GM12878 (cell line): ENCODE measurements around the gene LHFPL3. TPM values are rescaled to one million over a fixed set of nuclear protein-coding genes. Genes with fewer than 3 reads are reported as not detected.

ENCODE experiments used
- ATAC-seq: fragments of 200-7000 bp; cut with Tn5 transposase; 3 replicates; pipeline ENCODE4 v1.9.1; 2020; ENCODE audit warnings: mild to moderate bottlenecking, moderate library complexity
- BruUV-seq: library from RNA; stranded (reverse); fragments of 400-500 nt; replicated peaks from 2 replicates; lab custom pipeline; 2021; lab: Mats Ljungman, UMichigan
- CTCF ChIA-PET: fragments of 300-600 bp; sonication (Branson Sonifier 250); formaldehyde crosslinking; extraction: SDS; loops from one replicate; lab custom pipeline; 2021; ENCODE audit warnings: inconsistent platforms; lab: Yijun Ruan, JAX
- POLR2A ChIA-PET: fragments of 350-600 bp; formaldehyde crosslinking; extraction: SDS; loops from one replicate; lab custom pipeline; 2021; ENCODE audit warnings: inconsistent platforms; lab: Charles Lee
- RAD21 ChIA-PET: fragments of 300-600 bp; sonication (Branson Sonifier 250); formaldehyde crosslinking; loops from one replicate; lab custom pipeline; 2023; ENCODE audit warnings: antibody characterized with exemption; ENCODE audit not compliant: unreplicated experiment; lab: Charles Lee
- SMC1A ChIA-PET: fragments of 300-600 bp; sonication (Branson Sonifier 250); formaldehyde crosslinking; loops from one replicate; lab custom pipeline; 2023; ENCODE audit not compliant: unreplicated experiment, uncharacterized antibody; lab: Charles Lee
- DNase-seq: peaks from one replicate; pipeline ENCODE4 v3.0.0-alpha.2; 2011; ENCODE audit warnings: low read depth, low spot score
- FAIRE-seq: peaks from 3 replicates; lab custom pipeline; 2011; peaks lifted over from hg19 to GRCh38; lab: Jason Lieb, UNC
- H2AFZ ChIP-seq: 2 replicates; pipeline ENCODE4 v1.6.0; 2011; ENCODE audit warnings: low read depth, low read length, control low read depth; ENCODE audit not compliant: control insufficient read depth
- H3K27ac ChIP-seq: 2 replicates; pipeline ENCODE4 v1.5.1; 2011; ENCODE audit warnings: control low read depth; ENCODE audit not compliant: control insufficient read depth, insufficient read depth
- H3K27me3 ChIP-seq, 2 experiments: replicated peaks in 1 of 2; 2 replicates each; pipeline versions ENCODE4 v1.6.0 to v1.6.1; 2011; ENCODE audit warnings: low read length in 1 of 2; ENCODE audit not compliant: control insufficient read depth in 2 of 2, insufficient read depth in 2 of 2
- H3K36me3 ChIP-seq, 2 experiments: 2 replicates each; pipeline ENCODE4 v1.5.1; 2011; ENCODE audit warnings: low read length in 1 of 2; ENCODE audit not compliant: control insufficient read depth in 2 of 2, insufficient read depth in 2 of 2
- H3K4me1 ChIP-seq: 2 replicates; pipeline ENCODE4 v1.6.1; 2011; ENCODE audit warnings: mild to moderate bottlenecking, low read length, moderate library complexity, mixed read lengths; ENCODE audit not compliant: control insufficient read depth, insufficient read depth
- H3K4me2 ChIP-seq: 2 replicates; pipeline ENCODE4 v1.6.0; 2011; ENCODE audit warnings: control low read depth; ENCODE audit not compliant: control insufficient read depth, insufficient read depth
- H3K4me3 ChIP-seq: fragments of 200-600 bp; sonication (generic); 2 replicates; pipeline ENCODE4 v1.5.1; 2016
- H3K79me2 ChIP-seq: 2 replicates; pipeline ENCODE4 v1.6.0; 2011; ENCODE audit warnings: low read length; ENCODE audit not compliant: control insufficient read depth, insufficient read depth
- H3K9ac ChIP-seq: 2 replicates; pipeline ENCODE4 v1.8.0; 2011; ENCODE audit warnings: low read length, control low read depth, mixed read lengths; ENCODE audit not compliant: control insufficient read depth, insufficient read depth
- H3K9me3 ChIP-seq: replicated peaks from 3 replicates; pipeline ENCODE4 v1.5.1; 2011; ENCODE audit warnings: mild to moderate bottlenecking, low read length; ENCODE audit not compliant: control insufficient read depth, insufficient read depth
- H4K20me1 ChIP-seq: 2 replicates; pipeline ENCODE4 v1.6.0; 2011; ENCODE audit not compliant: control insufficient read depth, insufficient read depth
- ASH2L ChIP-seq: fragments of 300-600, 200-600 bp; sonication (generic); IDR thresholded peaks from 2 replicates; pipeline ENCODE4 v1.6.1; 2017; ENCODE audit warnings: low read depth, mild to moderate bottlenecking, borderline replicate concordance
- BRCA1 ChIP-seq: IDR thresholded peaks from 2 replicates; pipeline ENCODE4 v1.6.1; 2011; ENCODE audit warnings: low read depth, low read length, improper control_type of control experiment
- CBX3 ChIP-seq: fragments of 200-600 bp; sonication (generic); IDR thresholded peaks from 2 replicates; pipeline ENCODE4 v1.6.1; 2016; ENCODE audit warnings: low read depth, borderline replicate concordance
- CHD2 ChIP-seq: IDR thresholded peaks from 2 replicates; pipeline ENCODE4 v1.6.1; 2011; ENCODE audit warnings: low read depth, low read length, improper control_type of control experiment, borderline replicate concordance
- CREB1 ChIP-seq: IDR thresholded peaks from 2 replicates; pipeline ENCODE4 v1.6.1; 2012; ENCODE audit warnings: low read depth, mild to moderate bottlenecking, inconsistent platforms
- GATAD2B ChIP-seq: fragments of 450-650 bp; conservative IDR thresholded peaks from 2 replicates; pipeline ENCODE4 v1.6.1; 2017; ENCODE audit warnings: low read depth, mild to moderate bottlenecking, moderate library complexity
- HDAC2 ChIP-seq: fragments of 200-600 bp; sonication (generic); IDR thresholded peaks from 2 replicates; pipeline ENCODE4 v1.6.1; 2017
- NR2C2 ChIP-seq: IDR thresholded peaks from 2 replicates; pipeline ENCODE4 v1.6.1; 2011; ENCODE audit warnings: borderline replicate concordance, low read depth; ENCODE audit not compliant: control insufficient read depth, insufficient read length
- POLR2AphosphoS5 ChIP-seq: IDR thresholded peaks from 2 replicates; pipeline ENCODE4 v1.6.1; 2011; ENCODE audit warnings: mild to moderate bottlenecking, low read length, inconsistent platforms
- POU2F2 ChIP-seq: IDR thresholded peaks from 3 replicates; pipeline ENCODE4 v1.6.1; 2011; ENCODE audit warnings: low read depth, mild to moderate bottlenecking, low read length, borderline replicate concordance
- SIN3A ChIP-seq: IDR thresholded peaks from 2 replicates; pipeline ENCODE4 v1.6.1; 2012; ENCODE audit warnings: low read depth, low read length, improper control_type of control experiment
- SMARCA5 ChIP-seq: fragments of 450-650 bp; IDR thresholded peaks from 2 replicates; pipeline ENCODE4 v1.6.1; 2017; ENCODE audit warnings: mild to moderate bottlenecking
- SUZ12 ChIP-seq: fragments of 200-600 bp; sonication (generic); IDR thresholded peaks from one replicate; pipeline ENCODE4 v1.6.1; 2018; ENCODE audit warnings: antibody characterized with exemption, mild to moderate bottlenecking; ENCODE audit not compliant: unreplicated experiment
- TAF1 ChIP-seq: IDR thresholded peaks from 2 replicates; pipeline ENCODE4 v1.6.1; 2011; ENCODE audit warnings: mild to moderate bottlenecking, low read depth, low read length, borderline replicate concordance
- TCF3 ChIP-seq: IDR thresholded peaks from 2 replicates; pipeline ENCODE4 v1.6.1; 2012; ENCODE audit warnings: low read depth, mild to moderate bottlenecking, low read length, borderline replicate concordance; ENCODE audit not compliant: insufficient read depth
- WRNIP1 ChIP-seq: IDR thresholded peaks from 2 replicates; pipeline ENCODE4 v1.6.1; 2011; ENCODE audit warnings: low read depth, low read length, improper control_type of control experiment, borderline replicate concordance
- ZNF207 ChIP-seq: fragments of 450-650 bp; IDR thresholded peaks from 2 replicates; pipeline ENCODE4 v1.6.1; 2014; ENCODE audit warnings: antibody characterized with exemption, mild to moderate bottlenecking, borderline replicate concordance
- ZZZ3 ChIP-seq: IDR thresholded peaks from 2 replicates; pipeline ENCODE4 v1.6.1; 2011; ENCODE audit warnings: low read depth; ENCODE audit not compliant: control insufficient read depth, insufficient read length
- WGBS: methylation state at CpG from one replicate; pipeline ENCODE4 v1.1.6; 2016; ENCODE audit warnings: low lambda C conversion rate; ENCODE audit not compliant: insufficient replicate concordance, insufficient coverage; ENCODE audit errors: missing lambda C conversion rate; 5-methylcytosine and 5-hydroxymethylcytosine counted together
- in situ Hi-C: fragments of 300-500 bp; cut with MboI; formaldehyde crosslinking; loops from 9 replicates; pipeline ENCODE4 v1.14.3; 2018; ENCODE audit warnings: mixed read lengths
- intact Hi-C: fragments of 100-400 bp; cut with micrococcal nuclease; formaldehyde crosslinking; loops from one replicate; pipeline ENCODE4 v1.14.2; 2022; ENCODE audit not compliant: unreplicated experiment
- polyA plus RNA-seq, 11 experiments: library from polyadenylated mRNA; depleted of rRNA in 4 of 11; unstranded in 6 of 11; stranded (reverse) in 5 of 11; fragments of >200 nt; fragmentation: Nextera tagmentation in 4 of 11; fragmentation: Illumina TruSeq in 1 of 11; extraction: Ambion mirVana in 4 of 11; extraction: Trizol in 1 of 11; gene quantifications; 1 replicate in 1 of 11; 2 replicates in 10 of 11; pipeline versions ENCODE4 v1.2.1 to v1.2.3, GENCODE V29; 2011 to 2016; ENCODE audit warnings: inconsistent platforms in 2 of 11, missing spikeins in 2 of 11, low read depth in 1 of 11
- total RNA-seq, 4 experiments: library from RNA; depleted of rRNA in 3 of 4; stranded (reverse); fragments of >200 nt in 3 of 4; fragmentation: Illumina TruSeq in 1 of 4; extraction: Trizol in 1 of 4; gene quantifications; 2 replicates each; pipeline versions ENCODE4 v1.2.1 to v1.2.3, GENCODE V29; 2013 to 2021
- TF ChIP-seq, protein P1 (sequence below): fragments of 450-650 bp; IDR thresholded peaks from 2 replicates; pipeline ENCODE4 v1.6.1; 2017; ENCODE audit warnings: mild to moderate bottlenecking
- TF ChIP-seq, protein P2 (sequence below), 3 experiments: IDR thresholded peaks in 2 of 3; conservative IDR thresholded peaks in 1 of 3; 2 replicates each; pipeline ENCODE4 v1.5.1; 2011; ENCODE audit warnings: low read depth in 3 of 3, low read length in 3 of 3, mild to moderate bottlenecking in 3 of 3, control low read depth in 2 of 3, moderate library complexity in 2 of 3, inconsistent platforms in 1 of 3, mixed read lengths in 1 of 3; ENCODE audit not compliant: control insufficient read depth in 2 of 3, insufficient read depth in 1 of 3; ENCODE audit errors: extremely low read depth in 1 of 3

The LHFPL3 gene
- total and polyA plus RNA-seq, 10 of the 15 experiments (the other 5 are each of a cell fraction or from before 2014, with no cell fraction given): 0.09 TPM; not detected in 9

DNA sequence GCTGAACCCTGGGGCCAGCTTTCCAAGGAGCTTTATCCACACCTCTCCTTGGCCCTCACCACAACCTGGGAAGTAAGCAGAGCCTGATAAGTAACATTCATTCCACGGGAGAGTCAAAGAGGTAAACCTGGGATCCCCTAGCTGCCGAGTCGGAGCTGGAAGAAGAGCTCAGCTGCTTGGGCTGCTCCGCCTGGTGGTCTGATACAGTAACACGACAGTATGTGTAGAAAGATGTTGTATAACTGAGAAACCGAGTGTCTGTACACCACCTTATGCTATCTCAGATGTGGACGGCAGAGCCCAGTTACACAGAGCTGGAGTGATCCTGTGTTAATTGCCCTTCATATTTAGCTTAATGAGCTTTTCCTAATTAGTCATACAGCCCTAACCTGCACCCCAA is 534.3 kb downstream of the LHFPL3 start:
- FAIRE-seq: no peak

More for the DNA sequence above, 534.3 kb downstream of the LHFPL3 start:
- Histone ChIP-seq H3K27me3 (no peaks in the 10 kb centered on the region), H3K4me2 (no peak overlapping the region), H3K9me3 (no peaks in the 10 kb centered on the region; the same call in 2 of the 3 replicates), H2AFZ (no peak overlapping the region), H3K36me3 (no peaks in the 10 kb centered on the region), H3K79me2 (no peaks in the 10 kb centered on the region), H3K9ac (no peak overlapping the region), H3K27ac (no peak overlapping the region), H4K20me1 (no peaks in the 10 kb centered on the region), H3K4me1 (peaks cover 8% of the 10 kb centered on the region), H3K4me3 (no peak overlapping the region)
- in situ Hi-C loops (no loop called here), intact Hi-C loops (no loop called here)
- RAD21 ChIA-PET: interaction anchor here (0.7 to 1.5 kb wide), 2 partner anchors 21 to 52 kb away, joined by 3 to 5 read pairs; no protein-coding TSS in a partner anchor
- SMC1A ChIA-PET: interaction anchor here (0.8 to 2.8 kb wide), 8 partner anchors 15 to 219 kb away, joined by 3 to 10 read pairs (median 5); no protein-coding TSS in a partner anchor
- no peak; the same call in 2 of the 3 replicates for ATAC-seq
- POLR2A ChIA-PET: interaction anchor here (0.5 kb wide), 1 partner anchor 696 kb away, joined by 3 read pairs; no protein-coding TSS in a partner anchor
- no peak for DNase-seq
- no peak for TF ChIP-seq BRCA1
- no peak for TF ChIP-seq HDAC2
- TF ChIP-seq CREB1: no peak
- TF ChIP-seq TAF1: no peak
- TF ChIP-seq SUZ12: no peak
- no peak for TF ChIP-seq POU2F2
- TF ChIP-seq, protein P1, sequence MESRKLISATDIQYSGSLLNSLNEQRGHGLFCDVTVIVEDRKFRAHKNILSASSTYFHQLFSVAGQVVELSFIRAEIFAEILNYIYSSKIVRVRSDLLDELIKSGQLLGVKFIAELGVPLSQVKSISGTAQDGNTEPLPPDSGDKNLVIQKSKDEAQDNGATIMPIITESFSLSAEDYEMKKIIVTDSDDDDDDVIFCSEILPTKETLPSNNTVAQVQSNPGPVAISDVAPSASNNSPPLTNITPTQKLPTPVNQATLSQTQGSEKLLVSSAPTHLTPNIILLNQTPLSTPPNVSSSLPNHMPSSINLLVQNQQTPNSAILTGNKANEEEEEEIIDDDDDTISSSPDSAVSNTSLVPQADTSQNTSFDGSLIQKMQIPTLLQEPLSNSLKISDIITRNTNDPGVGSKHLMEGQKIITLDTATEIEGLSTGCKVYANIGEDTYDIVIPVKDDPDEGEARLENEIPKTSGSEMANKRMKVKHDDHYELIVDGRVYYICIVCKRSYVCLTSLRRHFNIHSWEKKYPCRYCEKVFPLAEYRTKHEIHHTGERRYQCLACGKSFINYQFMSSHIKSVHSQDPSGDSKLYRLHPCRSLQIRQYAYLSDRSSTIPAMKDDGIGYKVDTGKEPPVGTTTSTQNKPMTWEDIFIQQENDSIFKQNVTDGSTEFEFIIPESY: no peak
- TF ChIP-seq, protein P2, sequence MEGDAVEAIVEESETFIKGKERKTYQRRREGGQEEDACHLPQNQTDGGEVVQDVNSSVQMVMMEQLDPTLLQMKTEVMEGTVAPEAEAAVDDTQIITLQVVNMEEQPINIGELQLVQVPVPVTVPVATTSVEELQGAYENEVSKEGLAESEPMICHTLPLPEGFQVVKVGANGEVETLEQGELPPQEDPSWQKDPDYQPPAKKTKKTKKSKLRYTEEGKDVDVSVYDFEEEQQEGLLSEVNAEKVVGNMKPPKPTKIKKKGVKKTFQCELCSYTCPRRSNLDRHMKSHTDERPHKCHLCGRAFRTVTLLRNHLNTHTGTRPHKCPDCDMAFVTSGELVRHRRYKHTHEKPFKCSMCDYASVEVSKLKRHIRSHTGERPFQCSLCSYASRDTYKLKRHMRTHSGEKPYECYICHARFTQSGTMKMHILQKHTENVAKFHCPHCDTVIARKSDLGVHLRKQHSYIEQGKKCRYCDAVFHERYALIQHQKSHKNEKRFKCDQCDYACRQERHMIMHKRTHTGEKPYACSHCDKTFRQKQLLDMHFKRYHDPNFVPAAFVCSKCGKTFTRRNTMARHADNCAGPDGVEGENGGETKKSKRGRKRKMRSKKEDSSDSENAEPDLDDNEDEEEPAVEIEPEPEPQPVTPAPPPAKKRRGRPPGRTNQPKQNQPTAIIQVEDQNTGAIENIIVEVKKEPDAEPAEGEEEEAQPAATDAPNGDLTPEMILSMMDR (IDR thresholded peaks at IDR 0.05 in 2 of 3, conservative IDR thresholded peaks at IDR 0.05 in 1 of 3; ENCODE audit: control insufficient read depth in 2 of 3, extremely low read depth in 1 of 3, insufficient read depth in 1 of 3, low read depth in 3 of 3, low read length in 3 of 3): no peak
- TF ChIP-seq WRNIP1: no peak
- TF ChIP-seq CBX3: no peak
- no peak for TF ChIP-seq ZNF207
- TF ChIP-seq ASH2L: no peak
- no peak for TF ChIP-seq GATAD2B
- TF ChIP-seq NR2C2: no peak
- no peak for TF ChIP-seq POLR2AphosphoS5
- no peak for TF ChIP-seq ZZZ3
- TF ChIP-seq TCF3: no peak
- TF ChIP-seq SIN3A: no peak
- no peak for TF ChIP-seq SMARCA5
- TF ChIP-seq CHD2: no peak
- WGBS: 30% methylated on average over 7 of the region's 7 CpGs
- CTCF ChIA-PET: interaction anchor here (0.8 to 3.4 kb wide), 6 partner anchors 15 to 219 kb away, joined by 3 to 35 read pairs (median 12); no protein-coding TSS in a partner anchor
- no TSS peak for BruUV-seq
